Measurements from ENCODE around the gene SLC2A6.

The SLC2A6 gene, protein sequence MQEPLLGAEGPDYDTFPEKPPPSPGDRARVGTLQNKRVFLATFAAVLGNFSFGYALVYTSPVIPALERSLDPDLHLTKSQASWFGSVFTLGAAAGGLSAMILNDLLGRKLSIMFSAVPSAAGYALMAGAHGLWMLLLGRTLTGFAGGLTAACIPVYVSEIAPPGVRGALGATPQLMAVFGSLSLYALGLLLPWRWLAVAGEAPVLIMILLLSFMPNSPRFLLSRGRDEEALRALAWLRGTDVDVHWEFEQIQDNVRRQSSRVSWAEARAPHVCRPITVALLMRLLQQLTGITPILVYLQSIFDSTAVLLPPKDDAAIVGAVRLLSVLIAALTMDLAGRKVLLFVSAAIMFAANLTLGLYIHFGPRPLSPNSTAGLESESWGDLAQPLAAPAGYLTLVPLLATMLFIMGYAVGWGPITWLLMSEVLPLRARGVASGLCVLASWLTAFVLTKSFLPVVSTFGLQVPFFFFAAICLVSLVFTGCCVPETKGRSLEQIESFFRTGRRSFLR

GRCh38 chr9:133478851-133479711 is at the start of gene SLC2A6:
Gene SLC2A6 (minus strand): TSS chr9:133479099. CDS start chr9:133479059, 40 bp downstream.
- DNase-seq (ENCODE audit: low read depth in 2 of 2): peak; percentile 57 to 72

DNA sequence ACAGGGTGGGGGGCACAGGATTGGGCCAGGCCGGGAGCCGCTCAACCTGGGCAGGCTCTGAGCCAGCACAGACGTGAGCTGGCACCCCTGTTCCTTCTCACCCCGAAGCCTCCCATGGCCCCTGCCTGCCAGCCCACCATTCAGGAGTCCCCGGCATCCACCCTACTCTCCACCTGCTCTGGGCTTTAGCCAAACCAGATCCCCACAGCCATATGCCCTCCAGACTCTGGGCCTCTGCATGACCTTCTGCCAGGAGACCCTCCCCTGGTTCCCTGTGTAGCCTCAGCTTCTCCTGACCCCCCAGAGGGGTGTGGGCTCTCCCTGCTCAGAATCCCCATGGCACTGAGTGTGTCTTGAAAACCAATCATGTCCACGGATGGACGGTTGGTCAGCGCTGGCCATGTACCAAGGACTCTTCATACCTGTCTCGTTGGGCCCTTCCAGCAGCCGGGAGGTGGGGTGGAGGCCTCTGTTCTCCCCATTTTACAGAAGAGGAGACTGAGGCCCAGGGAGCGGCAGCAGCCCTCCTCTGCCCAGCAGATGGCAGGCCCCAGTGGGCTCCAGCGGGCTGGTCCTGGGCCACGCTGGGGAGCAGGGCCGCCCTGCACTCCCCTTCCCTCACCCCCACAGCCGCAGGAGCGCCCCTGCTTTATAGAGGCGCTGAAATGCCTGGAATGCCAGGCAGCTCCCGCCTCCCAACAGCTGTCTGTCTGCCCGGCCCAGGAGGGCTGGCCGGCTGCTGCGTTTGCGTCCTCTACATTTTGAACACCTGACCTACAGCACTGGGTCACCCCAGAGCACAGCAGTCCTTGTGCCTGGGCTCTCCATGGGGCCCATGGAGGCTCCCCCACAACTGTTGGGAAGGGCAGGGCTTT is 49.3 kb upstream of the SLC2A6 start:
- DNase-seq (ENCODE audit: low read depth in 2 of 2): no peak

- no peak for DNase-seq (ENCODE audit: low read depth in 2 of 2)
Observed at GRCh38 chr9:133527444-133527920, 48.6 kb upstream of the SLC2A6 start.

DNA sequence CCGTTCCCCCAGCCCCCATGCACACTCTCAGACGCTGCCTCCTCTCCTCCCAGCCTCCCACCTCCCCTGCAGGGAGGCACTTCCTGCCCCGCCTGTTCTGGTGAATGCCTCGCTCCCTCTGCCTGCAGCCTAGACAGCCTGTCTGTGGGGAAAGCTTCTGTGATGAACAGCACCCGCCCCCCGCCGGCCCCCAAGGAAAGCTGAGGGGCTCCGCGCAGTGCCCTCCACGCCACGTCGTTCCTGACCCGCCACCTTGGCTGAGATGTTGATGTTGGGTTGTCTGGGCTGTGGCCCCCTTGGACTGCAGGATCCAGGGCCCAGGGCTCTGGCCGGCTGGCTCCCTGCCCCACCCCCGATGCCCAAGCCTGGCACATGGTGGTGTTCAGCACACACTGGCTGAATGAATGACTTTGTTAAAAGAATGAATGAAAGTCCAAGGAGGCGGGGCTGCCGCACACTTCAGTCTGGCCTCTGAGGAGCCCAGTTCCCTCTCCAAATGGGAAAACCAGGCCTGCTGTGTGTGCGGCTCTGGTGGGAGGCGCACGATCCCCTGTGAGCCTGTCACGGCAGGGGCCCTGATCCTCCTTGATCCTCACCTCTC is 47.9 kb upstream of the SLC2A6 start:
- DNase-seq (ENCODE audit: low read depth in 2 of 2): no peak

DNA sequence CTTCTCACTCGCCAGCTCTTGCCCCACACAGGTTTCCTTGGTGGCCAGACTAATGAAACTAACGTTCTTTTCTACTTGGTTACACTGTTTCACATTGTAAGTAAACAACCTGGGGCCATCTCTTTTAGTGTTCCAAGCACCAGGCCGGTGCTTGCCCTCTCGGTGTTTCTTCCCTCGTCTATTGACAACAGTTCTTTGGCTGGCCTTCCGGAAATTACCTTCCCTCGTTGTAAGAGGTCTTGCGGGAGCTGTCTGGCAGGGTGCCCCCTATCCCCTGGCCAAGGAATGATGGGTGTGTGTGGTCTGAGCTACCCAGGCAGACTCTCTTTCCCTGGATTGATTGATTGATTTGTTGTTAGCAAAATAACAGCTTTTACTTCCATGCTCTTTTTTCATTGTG is 46.8 kb upstream of the SLC2A6 start:
- no peak for DNase-seq (ENCODE audit: low read depth in 2 of 2)

DNA sequence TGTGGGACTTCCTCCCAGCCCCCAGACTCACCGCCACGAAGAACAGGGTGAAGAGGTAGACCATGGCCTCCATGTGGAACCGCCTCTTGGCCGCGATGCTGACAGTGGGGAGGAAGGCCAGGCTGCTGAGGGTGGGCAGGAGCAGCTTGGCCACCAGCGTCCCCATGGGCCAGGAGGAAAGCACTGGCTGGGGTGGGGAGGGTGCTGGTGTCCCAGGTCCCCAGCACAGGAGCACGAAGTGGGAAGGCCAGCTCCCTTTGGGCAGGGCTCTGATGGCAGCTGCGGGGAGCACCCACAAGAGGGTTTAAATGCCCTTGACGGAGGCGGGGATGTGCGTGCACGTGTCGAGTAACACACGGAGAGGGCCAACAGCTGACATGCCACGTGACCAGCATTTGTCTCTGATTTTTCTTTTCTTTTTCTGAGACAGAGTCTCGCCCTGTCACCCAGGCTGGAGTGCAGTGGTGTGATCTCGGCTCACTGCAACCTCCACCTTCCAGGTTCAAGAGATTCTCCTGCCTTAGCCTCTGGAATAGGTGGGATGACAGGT is 45.9 kb upstream of the SLC2A6 start, which contains the start of gene MYMK:
Gene MYMK, minus strand, starts transcription at position 281 of the 550 bp plus-strand sequence. Its CDS starts 115 bp downstream, at position 166.
- no peak for DNase-seq (ENCODE audit: low read depth in 2 of 2)

DNA sequence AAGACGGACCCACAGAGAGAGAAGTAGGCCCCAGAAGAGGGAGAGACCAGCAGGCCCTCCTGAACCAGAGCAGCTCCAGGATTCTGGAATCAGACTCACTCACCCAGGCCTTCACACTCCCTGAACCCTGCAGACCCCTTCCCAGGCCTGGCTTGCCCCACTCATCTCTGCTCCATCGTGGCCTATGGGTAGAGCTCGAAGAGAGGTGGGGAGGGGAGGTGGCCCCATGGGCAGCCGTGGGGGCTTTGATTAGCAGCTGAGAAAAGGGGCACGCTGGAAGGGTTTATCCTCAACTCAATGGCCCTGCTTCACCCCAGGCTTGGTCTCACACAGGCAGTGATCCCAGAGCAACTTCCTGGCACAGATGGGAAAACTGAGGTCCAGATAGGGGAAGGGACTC is 45.2 kb upstream of the SLC2A6 start:
- no peak for DNase-seq (ENCODE audit: low read depth in 2 of 2)

- no peak for DNase-seq (ENCODE audit: low read depth in 2 of 2)
Observed at GRCh38 chr9:133523106-133523505, 44.2 kb upstream of the SLC2A6 start.

DNA sequence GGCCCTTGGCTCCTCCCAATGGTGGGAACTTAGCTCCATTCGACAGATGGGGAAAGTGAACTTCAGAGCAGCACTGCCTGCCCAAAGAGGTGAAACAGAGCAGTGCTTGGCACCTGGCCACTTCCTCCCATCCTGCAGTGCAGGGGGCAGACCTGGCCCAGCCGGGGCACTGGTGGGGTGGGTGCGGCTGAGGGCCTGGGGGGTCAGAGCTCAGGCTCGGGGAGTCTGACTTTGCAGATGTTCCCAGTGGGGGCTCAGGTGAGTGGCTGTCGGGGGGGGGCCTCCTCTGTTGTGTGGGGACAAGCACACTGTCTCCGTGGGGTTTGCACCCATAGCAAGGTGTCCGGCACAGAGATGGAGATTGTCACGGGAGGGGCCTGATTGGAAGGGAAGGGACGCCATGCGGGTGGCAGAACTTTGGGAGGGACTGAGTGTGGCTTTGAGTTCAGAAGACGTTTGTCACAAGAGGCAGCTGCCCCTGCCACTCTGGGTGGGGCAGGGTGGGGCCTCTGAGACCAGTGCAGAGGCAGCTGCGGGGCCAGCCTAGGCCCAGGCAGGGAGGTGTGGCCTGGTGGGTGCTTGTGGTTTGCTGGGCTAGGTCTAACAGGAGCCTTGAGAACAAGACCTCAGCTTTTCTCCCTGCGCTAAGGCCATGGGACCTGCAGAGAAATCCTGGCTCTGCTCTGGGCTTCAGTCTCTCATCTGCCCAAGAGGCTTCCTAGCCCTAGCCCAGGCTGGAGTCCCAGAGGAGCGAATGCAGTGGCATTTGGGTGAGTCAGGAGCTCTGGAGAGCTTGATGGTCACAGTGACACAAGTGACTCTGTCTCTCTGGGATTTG is 43.4 kb upstream of the SLC2A6 start:
- DNase-seq (ENCODE audit: low read depth in 2 of 2): no peak

DNA sequence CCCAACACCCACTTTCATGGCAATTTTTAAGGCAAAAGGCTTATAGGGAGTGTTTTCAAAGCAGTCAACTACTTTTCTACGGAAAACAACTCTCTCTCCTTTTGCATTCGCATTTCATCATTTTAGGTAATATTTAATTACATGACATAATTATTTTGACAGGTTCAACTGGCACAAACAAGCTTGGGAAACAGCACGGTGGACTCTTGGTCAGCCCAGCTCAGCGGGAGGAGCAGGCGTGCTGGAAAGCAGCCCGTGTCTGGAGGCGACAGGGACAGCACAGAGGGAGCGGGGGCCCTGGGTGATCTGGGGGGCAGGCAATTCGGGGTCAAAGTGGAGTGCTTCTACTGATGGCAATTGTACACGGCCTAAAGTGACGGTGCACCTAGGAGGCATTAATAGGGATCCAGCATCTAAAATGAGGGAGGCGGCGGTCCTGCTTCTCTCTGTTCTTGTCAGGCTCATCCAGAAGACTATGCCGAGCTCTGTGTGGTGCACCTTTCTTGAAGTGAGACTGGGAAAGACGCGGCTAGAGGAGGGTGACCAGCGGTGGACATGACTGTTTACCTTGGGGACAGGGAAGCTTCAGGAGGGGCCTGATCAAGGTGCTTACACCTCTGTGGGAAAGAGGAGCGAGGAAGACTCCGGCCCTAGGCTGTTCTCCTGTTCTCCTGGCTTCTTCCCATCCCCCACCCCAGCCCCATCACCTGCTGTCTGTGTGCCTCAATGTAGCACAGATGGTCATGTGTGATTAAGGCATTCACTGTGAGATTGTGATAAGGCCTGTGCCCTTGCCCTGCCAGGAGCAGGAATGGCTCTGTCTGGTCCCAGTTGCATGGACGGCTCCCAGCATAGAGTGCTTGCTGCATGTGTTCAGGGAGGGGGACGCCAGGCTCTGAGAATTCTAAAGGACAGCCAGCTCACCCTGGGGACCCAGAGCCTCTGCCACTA is 42.5 kb upstream of the SLC2A6 start:
- no peak for DNase-seq (ENCODE audit: low read depth in 2 of 2)

GRCh38 chr9:133520121-133520835 is 41.4 kb upstream of the SLC2A6 start:
- DNase-seq (ENCODE audit: low read depth in 2 of 2): no peak

- no peak for DNase-seq (ENCODE audit: low read depth in 2 of 2)
Observed at GRCh38 chr9:133519693-133520092, 40.8 kb upstream of the SLC2A6 start.

DNA sequence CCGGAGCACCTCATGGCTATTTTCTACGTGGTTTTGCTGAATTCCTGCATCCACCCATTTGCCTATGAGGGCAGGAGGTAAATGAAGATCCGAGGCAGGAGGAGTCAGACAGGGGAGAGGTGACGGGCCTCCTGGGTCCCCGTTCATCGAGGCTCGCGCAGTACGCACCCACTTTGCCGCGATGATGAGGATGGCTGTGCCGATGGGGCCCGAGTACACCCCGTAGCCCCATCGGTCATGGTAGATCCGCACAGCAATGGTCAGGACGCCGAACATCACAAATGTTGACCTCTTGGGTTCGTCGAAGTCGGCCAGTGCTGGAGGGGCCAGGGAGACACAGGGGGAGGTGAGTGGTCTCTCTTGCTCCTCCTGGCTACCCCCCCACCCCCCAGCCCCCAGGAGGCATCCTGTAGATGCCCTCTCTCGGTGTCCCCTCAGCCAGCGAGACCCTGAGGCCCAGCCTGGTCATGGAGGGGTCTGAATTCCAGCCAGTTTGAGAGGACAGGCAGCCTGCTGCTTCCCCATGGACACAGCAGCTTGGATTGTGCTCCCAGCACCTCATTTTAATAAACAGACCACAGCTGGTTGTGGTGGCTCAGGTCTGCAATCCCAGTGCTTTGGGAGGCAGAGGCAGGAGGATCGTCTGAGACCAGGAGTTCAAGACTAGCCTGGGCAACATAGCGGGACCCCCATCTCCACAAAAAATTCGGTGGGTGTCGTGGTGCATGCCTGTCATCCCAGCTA is 40.0 kb upstream of the SLC2A6 start:
- DNase-seq (ENCODE audit: low read depth in 2 of 2): no peak

DNA sequence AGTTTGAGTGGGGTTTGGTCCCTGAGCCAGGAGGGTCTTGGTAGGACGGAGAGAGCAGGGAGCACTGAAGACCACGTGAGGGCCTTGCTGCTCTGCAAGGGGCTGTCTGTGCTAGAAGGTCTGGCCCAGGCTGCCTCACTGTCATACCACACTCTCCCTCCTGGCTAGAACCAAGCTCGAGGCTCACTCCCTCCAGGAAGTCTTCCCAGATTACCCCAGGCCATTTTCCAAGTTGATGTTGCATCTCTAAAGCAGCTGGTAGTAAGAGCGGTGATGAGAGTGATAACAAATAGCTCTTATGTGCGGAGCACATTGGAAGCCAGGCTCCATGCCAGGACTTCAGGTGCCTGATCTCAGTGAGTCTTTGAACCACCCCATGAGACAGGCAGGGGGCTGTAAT is 39.3 kb upstream of the SLC2A6 start:
- no peak for DNase-seq (ENCODE audit: low read depth in 2 of 2)

GRCh38 chr9:133517711-133518110 is 38.8 kb upstream of the SLC2A6 start:
- DNase-seq (ENCODE audit: low read depth in 2 of 2): no peak

GRCh38 chr9:133516961-133517350 is 38.1 kb upstream of the SLC2A6 start:
- no peak for DNase-seq (ENCODE audit: low read depth in 2 of 2)

DNA sequence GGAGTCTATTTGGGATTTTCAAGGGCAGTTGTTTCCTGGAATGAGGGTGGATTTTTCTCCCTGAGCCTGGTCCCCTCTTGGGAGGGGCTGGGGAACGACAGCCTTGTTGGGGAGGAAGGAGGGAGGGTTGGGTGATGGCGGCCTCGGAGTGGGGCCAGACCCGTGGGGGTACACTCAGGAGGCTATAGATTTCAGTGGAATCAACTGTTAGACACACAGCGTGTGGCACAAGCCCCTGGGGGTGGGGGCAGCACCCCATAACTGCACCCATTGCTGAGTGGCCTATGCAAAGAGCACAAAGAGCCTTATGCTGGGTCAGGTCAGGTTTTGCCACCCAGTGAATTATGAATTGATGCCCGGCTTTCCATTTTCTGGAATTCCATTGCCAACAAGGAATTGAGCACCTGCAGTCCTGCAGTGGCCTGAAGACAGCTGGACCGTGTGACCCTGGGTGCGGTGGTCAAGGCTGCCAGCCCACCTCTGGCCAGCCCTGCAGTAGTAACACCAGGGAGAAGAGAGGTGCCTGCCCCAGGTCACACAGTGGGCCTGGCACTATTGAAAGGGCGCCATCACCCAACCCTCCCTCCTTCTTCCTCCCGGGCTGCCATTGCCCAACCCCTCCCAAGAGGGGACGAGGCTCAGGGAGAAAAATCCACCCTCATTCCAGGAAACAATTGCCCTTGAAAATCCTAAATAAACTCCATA is 37.5 kb upstream of the SLC2A6 start:
- DNase-seq (ENCODE audit: low read depth in 2 of 2): no peak
